Measurements from ENCODE around the gene FAT1. TPM values are rescaled to one million over a fixed set of nuclear protein-coding genes. Genes with fewer than 3 reads are reported as not detected.

Gene FAT1
- total and polyA plus RNA-seq, 7 donors = 12.6 to 146 (median 93.1) TPM

DNA sequence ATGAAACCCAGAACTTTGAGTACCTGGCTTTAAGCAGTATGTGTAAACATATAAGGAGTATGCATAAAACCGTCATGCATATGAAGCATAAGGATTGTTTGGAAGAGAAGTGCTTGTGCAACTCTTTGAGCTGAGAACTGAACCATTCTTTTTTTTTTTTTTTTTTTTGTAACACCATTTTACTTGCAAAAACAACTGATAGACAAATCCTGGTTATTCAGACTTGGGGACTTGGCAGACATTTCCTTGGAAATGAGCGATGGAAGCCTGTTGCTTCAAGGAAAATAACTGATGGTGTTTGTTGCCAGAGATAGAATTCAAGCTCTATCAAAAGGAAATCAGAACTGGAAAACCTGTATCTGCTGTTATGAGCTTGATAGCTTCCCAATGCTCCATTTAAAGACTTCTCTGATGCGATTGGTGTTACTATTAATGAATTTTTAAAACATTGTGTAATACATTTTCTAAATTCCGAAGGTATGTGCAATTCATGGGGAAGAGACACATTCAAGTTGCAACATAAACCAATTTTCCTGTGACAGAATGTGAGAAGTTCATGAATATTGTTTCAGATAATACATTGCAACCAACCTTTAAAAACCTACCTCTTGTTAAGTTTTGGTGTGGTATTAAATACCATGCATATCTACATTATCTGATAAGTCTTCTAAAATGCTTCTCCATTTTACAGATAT, 47.0 kb upstream of the FAT1 start:
- no peak for DNase-seq
- no peaks in the 10 kb centered on the region for H3K36me3 ChIP-seq
- H3K27ac ChIP-seq = no peak overlapping the region
- WGBS, 2 donors = 88 to 92% methylated on average over 4 of the region's 4 CpGs
- no peaks in the 10 kb centered on the region for H3K27me3 ChIP-seq
- no peak overlapping the region for H3K4me3 ChIP-seq
- TF ChIP-seq POLR2A (IDR thresholded peaks at IDR 0.05) = no peak
- TF ChIP-seq POLR2AphosphoS5 (IDR thresholded peaks at IDR 0.05) = no peak
- TF ChIP-seq EP300 (IDR thresholded peaks at IDR 0.05) = no peak
- TF ChIP-seq, protein P1, sequence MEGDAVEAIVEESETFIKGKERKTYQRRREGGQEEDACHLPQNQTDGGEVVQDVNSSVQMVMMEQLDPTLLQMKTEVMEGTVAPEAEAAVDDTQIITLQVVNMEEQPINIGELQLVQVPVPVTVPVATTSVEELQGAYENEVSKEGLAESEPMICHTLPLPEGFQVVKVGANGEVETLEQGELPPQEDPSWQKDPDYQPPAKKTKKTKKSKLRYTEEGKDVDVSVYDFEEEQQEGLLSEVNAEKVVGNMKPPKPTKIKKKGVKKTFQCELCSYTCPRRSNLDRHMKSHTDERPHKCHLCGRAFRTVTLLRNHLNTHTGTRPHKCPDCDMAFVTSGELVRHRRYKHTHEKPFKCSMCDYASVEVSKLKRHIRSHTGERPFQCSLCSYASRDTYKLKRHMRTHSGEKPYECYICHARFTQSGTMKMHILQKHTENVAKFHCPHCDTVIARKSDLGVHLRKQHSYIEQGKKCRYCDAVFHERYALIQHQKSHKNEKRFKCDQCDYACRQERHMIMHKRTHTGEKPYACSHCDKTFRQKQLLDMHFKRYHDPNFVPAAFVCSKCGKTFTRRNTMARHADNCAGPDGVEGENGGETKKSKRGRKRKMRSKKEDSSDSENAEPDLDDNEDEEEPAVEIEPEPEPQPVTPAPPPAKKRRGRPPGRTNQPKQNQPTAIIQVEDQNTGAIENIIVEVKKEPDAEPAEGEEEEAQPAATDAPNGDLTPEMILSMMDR (IDR thresholded peaks at IDR 0.05) = no peak
- intact Hi-C loops (cut with DNase I) = no loop called here
- no peaks in the 10 kb centered on the region for H3K4me1 ChIP-seq
- H3K9me3 ChIP-seq = no peaks in the 10 kb centered on the region

DNA sequence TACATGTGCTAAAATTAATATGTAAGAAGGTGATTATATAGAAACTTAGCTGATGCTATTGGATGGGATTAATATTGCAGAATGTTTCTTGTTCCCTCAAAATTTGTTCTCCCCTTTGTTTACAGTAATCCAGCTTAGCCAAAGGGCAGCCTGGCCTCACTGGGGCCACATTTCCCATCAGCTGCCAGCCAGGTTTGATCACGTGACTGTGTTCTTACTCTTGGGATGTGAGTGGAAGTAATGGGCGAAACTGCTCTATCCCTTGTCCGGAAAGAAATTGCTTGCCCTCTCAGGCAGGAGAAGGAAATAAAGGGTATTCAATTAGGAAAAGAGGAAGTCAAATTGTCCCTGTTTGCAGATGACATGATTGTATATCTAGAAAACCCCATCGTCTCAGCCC, 44.1 kb upstream of the FAT1 start:
- H3K4me3 ChIP-seq = no peak overlapping the region
- H3K4me1 ChIP-seq = no peaks in the 10 kb centered on the region
- H3K27ac ChIP-seq = no peak overlapping the region
- H3K36me3 ChIP-seq = no peaks in the 10 kb centered on the region
- intact Hi-C loops (cut with DNase I) = no loop called here
- no peak for DNase-seq
- no peaks in the 10 kb centered on the region for H3K9me3 ChIP-seq
- TF ChIP-seq, protein P1 (IDR thresholded peaks at IDR 0.05) = no peak
- TF ChIP-seq POLR2AphosphoS5 (IDR thresholded peaks at IDR 0.05) = no peak
- H3K27me3 ChIP-seq = no peaks in the 10 kb centered on the region
- 91 to 98% methylated on average over 3 of the region's 4 CpGs for WGBS, 2 donors

DNA sequence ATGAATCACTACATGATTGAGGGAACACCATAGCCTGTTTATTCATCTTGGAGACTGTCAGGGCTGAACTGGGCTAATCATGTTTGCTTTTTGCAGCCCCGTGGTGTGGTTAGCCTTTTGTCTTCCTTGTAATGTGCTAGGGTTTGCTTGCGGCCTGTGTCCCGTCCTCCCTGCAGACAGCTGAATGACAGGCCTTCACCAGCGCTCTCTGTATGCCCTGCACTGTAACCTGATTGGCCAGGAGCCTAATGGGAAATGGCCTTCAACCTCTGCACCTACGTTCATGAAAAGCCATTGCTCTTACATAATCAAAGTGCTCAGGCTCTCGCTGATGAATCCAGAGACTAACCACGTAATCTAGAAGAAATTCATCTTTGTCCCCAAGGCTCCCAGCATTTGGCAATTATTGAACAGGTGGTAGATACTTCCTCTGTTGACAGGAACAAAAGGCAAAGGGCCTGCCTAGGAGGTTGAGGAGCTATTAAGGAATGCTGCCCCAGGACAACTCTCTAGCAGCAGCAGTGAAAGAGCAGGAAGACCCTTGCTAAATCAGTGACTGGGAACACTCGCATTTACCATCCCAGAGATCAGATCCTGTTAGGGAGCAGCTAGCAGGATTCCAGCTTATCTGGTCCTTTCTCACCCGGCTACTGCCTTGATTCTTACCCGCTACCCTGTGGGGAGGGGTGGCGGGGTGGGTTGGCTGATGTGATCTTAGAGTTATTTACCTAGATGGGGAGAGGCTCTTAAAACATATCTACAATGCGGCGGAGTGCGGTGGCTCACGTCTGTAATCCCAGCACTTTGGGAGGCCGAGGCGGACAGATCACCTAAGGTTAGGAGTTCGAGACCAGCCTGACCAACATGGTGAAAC, 42.3 kb upstream of the FAT1 start:
- Histone ChIP-seq H3K4me3 (no peak overlapping the region), H3K9me3 (no peaks in the 10 kb centered on the region), H3K27ac (no peak overlapping the region), H3K27me3 (no peaks in the 10 kb centered on the region), H3K4me1 (no peaks in the 10 kb centered on the region), H3K36me3 (no peaks in the 10 kb centered on the region)
- WGBS, 2 donors = 35 to 69% methylated on average over 18 of the region's 18 CpGs
- TF ChIP-seq, protein P1 (IDR thresholded peaks at IDR 0.05) = no peak
- TF ChIP-seq POLR2A (IDR thresholded peaks at IDR 0.05) (no peak), EP300 (IDR thresholded peaks at IDR 0.05) (no peak), POLR2AphosphoS5 (IDR thresholded peaks at IDR 0.05) (no peak)
- intact Hi-C loops (cut with DNase I) = no loop called here
- no peak for DNase-seq

DNA sequence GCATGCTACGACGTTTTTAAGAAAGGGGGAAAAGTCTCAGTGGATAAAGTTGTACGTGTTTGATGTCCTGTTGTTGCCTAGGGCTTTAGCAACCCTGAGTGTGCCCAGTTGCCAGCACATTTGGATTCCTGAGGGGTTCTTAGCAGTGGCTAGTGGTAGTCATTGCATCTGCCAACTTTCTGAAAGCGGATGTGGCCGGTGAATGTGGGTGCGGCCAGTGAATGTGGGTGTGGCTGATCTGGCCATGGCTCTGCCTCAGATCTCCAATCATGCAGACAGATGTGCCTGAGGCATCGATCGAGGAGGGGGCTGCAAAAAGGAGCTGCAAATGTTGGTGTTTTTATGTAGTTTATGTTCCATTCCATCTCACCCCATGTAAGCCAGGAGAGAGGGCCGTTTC, 41.5 kb upstream of the FAT1 start:
- Histone ChIP-seq H3K27ac (no peak overlapping the region), H3K27me3 (no peaks in the 10 kb centered on the region), H3K4me1 (no peaks in the 10 kb centered on the region), H3K36me3 (no peaks in the 10 kb centered on the region), H3K9me3 (no peaks in the 10 kb centered on the region), H3K4me3 (no peak overlapping the region)
- TF ChIP-seq, protein P1 (IDR thresholded peaks at IDR 0.05) = no peak
- TF ChIP-seq EP300 (IDR thresholded peaks at IDR 0.05) (no peak), POLR2AphosphoS5 (IDR thresholded peaks at IDR 0.05) (no peak), POLR2A (IDR thresholded peaks at IDR 0.05) (no peak)
- DNase-seq = no peak
- intact Hi-C loops (cut with DNase I) = no loop called here
- 10 to 57% methylated on average over 9 of the region's 9 CpGs for WGBS, 2 donors

Measured in sigmoid colon (tissue), 7 donors.